ENCODE data around the gene C3AR1.

DNA sequence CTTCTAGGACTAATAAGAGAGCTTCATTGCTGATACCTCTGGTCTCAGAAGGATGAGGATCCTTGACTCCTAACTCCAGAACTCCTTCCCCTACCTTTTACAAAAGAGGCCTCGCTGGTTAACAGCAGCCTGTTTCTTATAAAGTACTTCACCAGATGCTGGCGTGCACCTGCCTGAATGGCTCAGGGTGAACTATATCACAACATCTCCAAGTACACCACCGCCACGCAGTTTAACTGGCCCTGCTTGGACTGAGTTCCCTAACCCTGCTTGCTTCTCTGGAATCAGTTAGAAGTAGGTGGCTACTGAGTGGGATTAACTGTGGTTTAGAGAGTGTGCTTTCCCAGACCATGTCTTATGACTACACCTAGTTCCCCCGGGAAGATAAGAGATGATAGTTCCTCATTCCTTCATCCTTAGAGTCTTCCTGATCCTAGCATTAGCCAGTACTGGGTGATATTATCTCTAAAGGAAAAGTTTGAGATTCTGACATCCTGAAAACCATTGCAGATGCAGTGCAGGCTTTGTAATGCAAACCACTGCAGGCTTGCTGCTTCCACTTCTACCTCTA, 30.6 kb downstream of the C3AR1 start:
- TF ChIP-seq, protein P1, sequence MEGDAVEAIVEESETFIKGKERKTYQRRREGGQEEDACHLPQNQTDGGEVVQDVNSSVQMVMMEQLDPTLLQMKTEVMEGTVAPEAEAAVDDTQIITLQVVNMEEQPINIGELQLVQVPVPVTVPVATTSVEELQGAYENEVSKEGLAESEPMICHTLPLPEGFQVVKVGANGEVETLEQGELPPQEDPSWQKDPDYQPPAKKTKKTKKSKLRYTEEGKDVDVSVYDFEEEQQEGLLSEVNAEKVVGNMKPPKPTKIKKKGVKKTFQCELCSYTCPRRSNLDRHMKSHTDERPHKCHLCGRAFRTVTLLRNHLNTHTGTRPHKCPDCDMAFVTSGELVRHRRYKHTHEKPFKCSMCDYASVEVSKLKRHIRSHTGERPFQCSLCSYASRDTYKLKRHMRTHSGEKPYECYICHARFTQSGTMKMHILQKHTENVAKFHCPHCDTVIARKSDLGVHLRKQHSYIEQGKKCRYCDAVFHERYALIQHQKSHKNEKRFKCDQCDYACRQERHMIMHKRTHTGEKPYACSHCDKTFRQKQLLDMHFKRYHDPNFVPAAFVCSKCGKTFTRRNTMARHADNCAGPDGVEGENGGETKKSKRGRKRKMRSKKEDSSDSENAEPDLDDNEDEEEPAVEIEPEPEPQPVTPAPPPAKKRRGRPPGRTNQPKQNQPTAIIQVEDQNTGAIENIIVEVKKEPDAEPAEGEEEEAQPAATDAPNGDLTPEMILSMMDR (IDR thresholded peaks at IDR 0.05; ENCODE audit: low read length), result no peak
- TF ChIP-seq EZH2 (optimal IDR thresholded peaks at IDR 0.05; ENCODE audit: low read depth, low read length), result no peak
- TF ChIP-seq EZH2phosphoT487 (IDR thresholded peaks at IDR 0.05; ENCODE audit: low read length), result no peak

Data from MM.1S (cell line).